Endodermal cell (in vitro differentiated cells): ENCODE data around the gene SNX24. TPM values are rescaled to one million over a fixed set of nuclear protein-coding genes. Genes with fewer than 3 reads are reported as not detected.

Experiments
- DNase-seq: peaks from one replicate; pipeline ENCODE4 v3.0.0-alpha.2; 2017
- H3K27ac ChIP-seq: 2 replicates; pipeline ENCODE4 v1.5.1; 2013; ENCODE audit warnings: mild to moderate bottlenecking, low read depth, low read length, moderate library complexity
- H3K27me3 ChIP-seq: 2 replicates; pipeline ENCODE4 v1.6.1; 2013; ENCODE audit warnings: mild to moderate bottlenecking, low read length, moderate library complexity; ENCODE audit not compliant: insufficient read depth, control insufficient read depth, poor library complexity, severe bottlenecking
- H3K36me3 ChIP-seq: 2 replicates; pipeline ENCODE4 v1.7.0; 2013; ENCODE audit warnings: mild to moderate bottlenecking, low read length, moderate library complexity; ENCODE audit not compliant: control insufficient read depth, insufficient read depth
- H3K4me1 ChIP-seq: one replicate; pipeline ENCODE4 v1.7.0; 2013; ENCODE audit warnings: low read length; ENCODE audit not compliant: control insufficient read depth, insufficient read depth
- H3K4me3 ChIP-seq: 2 replicates; pipeline ENCODE4 v1.5.1; 2013; ENCODE audit warnings: mild to moderate bottlenecking, low read length, moderate library complexity
- H3K9ac ChIP-seq: 2 replicates; pipeline ENCODE4 v1.6.1; 2013; ENCODE audit warnings: mild to moderate bottlenecking, low read length, moderate library complexity; ENCODE audit not compliant: poor library complexity, severe bottlenecking; ENCODE audit errors: extremely low read depth
- H3K9me3 ChIP-seq: 2 replicates; pipeline ENCODE4 v1.6.1; 2013; ENCODE audit warnings: mild to moderate bottlenecking, low read length, moderate library complexity; ENCODE audit not compliant: control insufficient read depth
- H3K27ac Mint-ChIP-seq: 2 replicates; pipeline ENCODE4 v1.8.0; 2020; ENCODE audit warnings: mixed read lengths
- H3K27me3 Mint-ChIP-seq: 2 replicates; pipeline ENCODE4 v1.8.0; 2021; ENCODE audit warnings: mild to moderate bottlenecking, mixed read lengths; ENCODE audit not compliant: insufficient read depth
- H3K36me3 Mint-ChIP-seq: 2 replicates; pipeline ENCODE4 v1.8.0; 2020; ENCODE audit warnings: low read depth, mixed read lengths
- H3K4me1 Mint-ChIP-seq: 2 replicates; pipeline ENCODE4 v1.8.0; 2020; ENCODE audit warnings: mixed read lengths
- H3K4me3 Mint-ChIP-seq: 2 replicates; pipeline ENCODE4 v1.8.0; 2020; ENCODE audit warnings: mild to moderate bottlenecking, moderate library complexity, mixed read lengths
- H3K9me3 Mint-ChIP-seq: 2 replicates; pipeline ENCODE4 v1.8.0; 2020; ENCODE audit warnings: mild to moderate bottlenecking, mixed read lengths
- WGBS, 2 experiments: methylation state at CpG; one replicate each; pipeline versions ENCODE4 v1.1.5 to v1.1.7; 2013; ENCODE audit warnings: missing lambda C conversion rate in 2 of 2, mixed read lengths in 1 of 2; ENCODE audit not compliant: insufficient coverage in 1 of 2, insufficient read length in 1 of 2; 5-methylcytosine and 5-hydroxymethylcytosine counted together
- total RNA-seq, 2 donors: library from RNA; stranded (reverse); fragmentation: NEBNext Ultra II Directional in 1 of 2; extraction: Animal tissue kit (Norgen Biotek cat#: 25700) in 1 of 2; gene quantifications; 2 replicates in 1 of 2; 3 replicates in 1 of 2; pipeline ENCODE4 v1.2.1, GENCODE V29; 2021
- TF ChIP-seq, protein P1 (sequence below): fragments of 200-600 bp; sonication (generic); conservative IDR thresholded peaks from 2 replicates; pipeline ENCODE4 v1.5.0; 2021; ENCODE audit warnings: antibody characterized with exemption, mild to moderate bottlenecking

SNX24 gene
- total RNA-seq, 2 donors from 2014 or later = 39.4 to 56.2 TPM

DNA sequence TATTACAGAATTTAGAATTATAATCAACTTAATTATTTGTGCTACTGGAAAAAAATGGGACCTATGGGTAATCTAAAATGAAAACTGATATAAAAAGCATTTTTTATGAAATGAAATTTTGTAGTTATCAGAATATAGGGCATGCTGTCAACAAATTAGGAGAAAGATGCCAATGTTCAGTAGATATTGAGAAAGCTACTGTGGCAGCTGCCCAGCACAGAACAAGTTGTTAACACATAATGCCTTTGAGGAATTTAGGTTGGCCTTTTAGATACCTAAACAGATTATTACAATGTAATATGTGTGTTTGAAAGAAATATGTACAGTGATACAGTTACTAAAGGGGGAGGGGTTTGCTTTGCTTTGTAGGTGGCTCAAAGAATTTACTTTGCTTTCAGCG lies 137.0 kb downstream of the SNX24 start:
- Mint-ChIP-seq H3K27me3 (no peaks in the 10 kb centered on the region), H3K9me3 (no peaks in the 10 kb centered on the region), H3K27ac (no peak overlapping the region), H3K4me1 (peaks cover 14% of the 10 kb centered on the region), H3K36me3 (no peaks in the 10 kb centered on the region), H3K4me3 (no peak overlapping the region)
- Histone ChIP-seq H3K4me3 (no peak overlapping the region), H3K27ac (no peak overlapping the region), H3K4me1 (no peaks in the 10 kb centered on the region), H3K27me3 (no peaks in the 10 kb centered on the region), H3K9me3 (no peaks in the 10 kb centered on the region), H3K9ac (no peak overlapping the region), H3K36me3 (no peaks in the 10 kb centered on the region)
- WGBS, 2 experiments = no CpG with 5 or more reads among the region's 1 CpG
- TF ChIP-seq, protein P1, sequence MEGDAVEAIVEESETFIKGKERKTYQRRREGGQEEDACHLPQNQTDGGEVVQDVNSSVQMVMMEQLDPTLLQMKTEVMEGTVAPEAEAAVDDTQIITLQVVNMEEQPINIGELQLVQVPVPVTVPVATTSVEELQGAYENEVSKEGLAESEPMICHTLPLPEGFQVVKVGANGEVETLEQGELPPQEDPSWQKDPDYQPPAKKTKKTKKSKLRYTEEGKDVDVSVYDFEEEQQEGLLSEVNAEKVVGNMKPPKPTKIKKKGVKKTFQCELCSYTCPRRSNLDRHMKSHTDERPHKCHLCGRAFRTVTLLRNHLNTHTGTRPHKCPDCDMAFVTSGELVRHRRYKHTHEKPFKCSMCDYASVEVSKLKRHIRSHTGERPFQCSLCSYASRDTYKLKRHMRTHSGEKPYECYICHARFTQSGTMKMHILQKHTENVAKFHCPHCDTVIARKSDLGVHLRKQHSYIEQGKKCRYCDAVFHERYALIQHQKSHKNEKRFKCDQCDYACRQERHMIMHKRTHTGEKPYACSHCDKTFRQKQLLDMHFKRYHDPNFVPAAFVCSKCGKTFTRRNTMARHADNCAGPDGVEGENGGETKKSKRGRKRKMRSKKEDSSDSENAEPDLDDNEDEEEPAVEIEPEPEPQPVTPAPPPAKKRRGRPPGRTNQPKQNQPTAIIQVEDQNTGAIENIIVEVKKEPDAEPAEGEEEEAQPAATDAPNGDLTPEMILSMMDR = no peak
- no peak for DNase-seq

DNA sequence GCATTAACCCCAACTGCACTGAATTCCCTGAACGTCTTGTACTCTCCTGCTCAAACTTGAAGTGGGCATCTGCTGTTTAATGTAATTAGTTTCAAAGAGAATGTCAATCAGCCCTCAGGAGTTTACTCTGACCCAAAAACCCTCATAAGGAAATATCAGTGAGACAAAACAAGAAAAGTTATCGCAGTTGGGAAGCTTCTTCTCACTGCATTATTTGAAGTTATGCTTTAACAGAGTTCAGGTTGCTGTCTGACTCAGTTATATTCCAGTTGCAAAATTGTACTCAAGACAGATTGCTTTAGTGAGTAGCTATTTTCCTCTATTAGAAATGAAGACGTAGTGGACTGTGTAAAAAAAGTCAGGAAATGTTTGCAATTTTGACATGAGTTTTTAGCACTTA lies 139.0 kb downstream of the SNX24 start:
- Histone ChIP-seq H3K9me3 (no peaks in the 10 kb centered on the region), H3K27ac (no peak overlapping the region), H3K4me3 (no peak overlapping the region), H3K36me3 (no peaks in the 10 kb centered on the region), H3K27me3 (no peaks in the 10 kb centered on the region), H3K9ac (no peak overlapping the region), H3K4me1 (no peaks in the 10 kb centered on the region)
- Mint-ChIP-seq H3K27me3 (no peaks in the 10 kb centered on the region), H3K36me3 (no peaks in the 10 kb centered on the region), H3K4me1 (peaks cover 8% of the 10 kb centered on the region), H3K27ac (no peak overlapping the region), H3K9me3 (no peaks in the 10 kb centered on the region), H3K4me3 (no peak overlapping the region)
- WGBS, 2 experiments = 90 to 100% methylated on average over 1 to 3 of the region's 3 CpGs
- no peak for DNase-seq
- TF ChIP-seq, protein P1 = no peak

DNA sequence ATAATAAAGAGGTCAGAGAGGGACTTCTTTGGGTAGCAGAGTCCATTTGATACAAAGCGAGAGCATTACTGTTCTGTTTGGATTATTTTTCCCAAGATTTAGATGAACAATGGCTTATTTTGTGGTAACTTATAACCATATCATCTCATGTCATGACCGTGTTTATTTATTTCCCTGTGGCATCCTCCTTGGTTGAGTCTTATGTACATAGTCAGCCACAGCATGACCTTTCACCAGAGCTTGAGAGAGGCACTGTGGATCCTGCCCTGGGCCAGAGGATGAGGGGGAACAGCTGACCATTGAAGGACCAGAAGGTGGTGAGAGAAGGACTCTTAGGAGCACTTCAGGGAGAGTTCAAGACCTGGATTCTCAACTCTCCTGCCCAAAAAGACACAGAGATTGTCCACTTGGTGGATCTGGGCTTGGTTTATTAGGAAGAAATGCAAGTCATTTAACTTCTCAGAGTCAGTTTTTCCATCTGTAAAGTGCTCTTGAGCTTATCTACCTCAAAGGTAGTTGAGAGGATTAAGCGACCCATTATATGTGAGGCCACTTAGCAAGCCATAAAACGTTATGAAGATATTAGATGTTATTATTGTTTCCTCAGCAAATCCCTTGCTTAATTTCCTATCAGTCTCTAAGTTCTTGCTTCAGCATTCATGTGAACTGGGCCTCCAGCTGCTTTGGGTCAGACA lies 139.7 kb downstream of the SNX24 start:
- Histone ChIP-seq H3K9me3 (no peaks in the 10 kb centered on the region), H3K4me1 (no peaks in the 10 kb centered on the region), H3K36me3 (no peaks in the 10 kb centered on the region), H3K4me3 (no peak overlapping the region), H3K9ac (no peak overlapping the region), H3K27me3 (no peaks in the 10 kb centered on the region), H3K27ac (no peak overlapping the region)
- no peak overlapping the region for H3K4me3 Mint-ChIP-seq
- WGBS, 2 experiments = 89 to 92% methylated on average over 3 to 4 of the region's 4 CpGs
- TF ChIP-seq, protein P1 = no peak
- no peaks in the 10 kb centered on the region for H3K36me3 Mint-ChIP-seq
- H3K4me1 Mint-ChIP-seq = peaks cover 8% of the 10 kb centered on the region
- DNase-seq = no peak
- no peak overlapping the region for H3K27ac Mint-ChIP-seq
- H3K27me3 Mint-ChIP-seq = no peaks in the 10 kb centered on the region
- H3K9me3 Mint-ChIP-seq = no peaks in the 10 kb centered on the region
